Stimulated activated CD4-positive, alpha-beta T cell treated with anti-CD3 and anti-CD28 coated beads, TNF-alpha, amount 100 ng/mL, for 24 hours (primary cell): ENCODE measurements around the gene OTUD6A.
"Not testable (repeated sequence)": the region's sequence is repeated elsewhere in the genome, so short reads cannot be mapped to it uniquely, and the experiment has no call there.

Experiments used
- DNase-seq, 3 experiments: peaks; one replicate each; pipeline ENCODE4 v3.0.0-alpha.2; 2020; ENCODE audit warnings: low read depth in 3 of 3

OTUD6A gene

GRCh38 chrX:70046978-70047377, 15.3 kb upstream of the OTUD6A start:
- no peak for DNase-seq

GRCh38 chrX:70049406-70049805, 12.9 kb upstream of the OTUD6A start:
- no peak for DNase-seq

GRCh38 chrX:70049925-70050324, 12.3 kb upstream of the OTUD6A start, which contains the start of gene AWAT2:
Gene AWAT2 (minus strand): TSS chrX:70049938. CDS start chrX:70049932, 6 bp downstream.
- DNase-seq, result no peak

- DNase-seq, result no peak
These were observed 9.2 kb upstream of the OTUD6A start for GRCh38 chrX:70052895-70053615.

- DNase-seq, result no peak
These were observed 7.9 kb upstream of the OTUD6A start for GRCh38 chrX:70054391-70054790.

GRCh38 chrX:70062961-70063550, 799 bp downstream of the OTUD6A start:
- DNase-seq, result no peak

GRCh38 chrX:70066646-70067045, 4.4 kb downstream of the OTUD6A start:
- no peak for DNase-seq

GRCh38 chrX:70079297-70079696, 17.0 kb downstream of the OTUD6A start:
- DNase-seq, result no peak

- no peak for DNase-seq
These were observed 17.6 kb downstream of the OTUD6A start for GRCh38 chrX:70079870-70080269.

GRCh38 chrX:70082723-70083122, 20.5 kb downstream of the OTUD6A start:
- DNase-seq, result no peak

GRCh38 chrX:70084592-70085240, 22.5 kb downstream of the OTUD6A start:
- no peak for DNase-seq

- no peak for DNase-seq
These were observed 25.8 kb downstream of the OTUD6A start for GRCh38 chrX:70087857-70088630.

GRCh38 chrX:70088751-70089150, 26.5 kb downstream of the OTUD6A start:
- DNase-seq, result no peak

- DNase-seq, result no peak
These were observed 27.5 kb downstream of the OTUD6A start for GRCh38 chrX:70089604-70090297.

- no peak for DNase-seq
These were observed 30.0 kb downstream of the OTUD6A start for GRCh38 chrX:70092247-70092646.

GRCh38 chrX:70096052-70096451, 33.8 kb downstream of the OTUD6A start:
- no peak for DNase-seq

GRCh38 chrX:70105229-70105628, 43.0 kb downstream of the OTUD6A start:
- no peak for DNase-seq

GRCh38 chrX:70111436-70112026, 49.3 kb downstream of the OTUD6A start:
- DNase-seq, result not testable (repeated sequence)
